A172 (cell line): ENCODE results near the gene TBCEL. TPM values are rescaled to one million over a fixed set of nuclear protein-coding genes. Genes with fewer than 3 reads are reported as not detected.
"Not testable (repeated sequence)": the region's sequence is repeated elsewhere in the genome, so short reads cannot be mapped to it uniquely, and the experiment has no call there.

Source experiments
- DNase-seq: peaks from one replicate; pipeline ENCODE4 v3.0.0-alpha.2; 2015; ENCODE audit warnings: low spot score
- total RNA-seq: library from RNA; depleted of rRNA; stranded (reverse); fragments of >200 nt; shearing (Covaris generic); gene quantifications from 2 replicates; pipeline ENCODE4 v1.2.3, GENCODE V29; 2014; rRNA removed

Gene TBCEL
- total RNA-seq = 9.2 and 10.5 TPM in 2 replicates

GRCh38 chr11:121023848-121024751 lies at the start of gene TBCEL:
Gene TBCEL (plus strand): TSS chr11:121024102. CDS start chr11:121045691, 21,589 bp downstream.
- peak; percentile 42 for DNase-seq

- no peak for DNase-seq
These were observed 49.4 kb upstream of the TBCEL start for GRCh38 chr11:120974466-120974865.

GRCh38 chr11:120974965-120975364 lies 48.9 kb upstream of the TBCEL start:
- DNase-seq = peak; percentile 2

- DNase-seq = peak; percentile 2
These were observed 46.4 kb upstream of the TBCEL start for GRCh38 chr11:120977266-120978137.

GRCh38 chr11:120978701-120979100 lies 45.2 kb upstream of the TBCEL start:
- DNase-seq = no peak

GRCh38 chr11:120985718-120986569 lies 38.0 kb upstream of the TBCEL start:
- peak; percentile 9 for DNase-seq

- DNase-seq = no peak
These were observed 35.3 kb upstream of the TBCEL start for GRCh38 chr11:120988603-120989002.

- DNase-seq = no peak
These were observed 31.8 kb upstream of the TBCEL start for GRCh38 chr11:120991830-120992686.

- DNase-seq = no peak
These were observed 29.6 kb upstream of the TBCEL start for GRCh38 chr11:120994091-120994859.

GRCh38 chr11:120995184-120995583 lies 28.7 kb upstream of the TBCEL start:
- DNase-seq = no peak

GRCh38 chr11:120996973-120997372 lies 26.9 kb upstream of the TBCEL start:
- no peak for DNase-seq

- DNase-seq = no peak
These were observed 25.3 kb upstream of the TBCEL start for GRCh38 chr11:120998581-120998980.

- DNase-seq = no peak
These were observed 19.6 kb upstream of the TBCEL start for GRCh38 chr11:121004206-121004840.

GRCh38 chr11:121006922-121007321 lies 17.0 kb upstream of the TBCEL start:
- no peak for DNase-seq

GRCh38 chr11:121008551-121008950 lies 15.4 kb upstream of the TBCEL start:
- DNase-seq = no peak

- DNase-seq = no peak
These were observed 11.8 kb upstream of the TBCEL start for GRCh38 chr11:121012091-121012490.

- no peak for DNase-seq
These were observed 5.2 kb upstream of the TBCEL start for GRCh38 chr11:121018746-121019145.

- not testable (repeated sequence) for DNase-seq
These were observed 2.2 kb upstream of the TBCEL start for GRCh38 chr11:121021718-121022117.

GRCh38 chr11:121024989-121025388 lies 1.1 kb downstream of the TBCEL start:
- no peak for DNase-seq
